DMS53 treated with DMSO at 0.1 percent for 48 hours (cell line): ENCODE measurements around the gene HLA-G.
"Not testable (repeated sequence)": the region's sequence is repeated elsewhere in the genome, so short reads cannot be mapped to it uniquely, and the experiment has no call there.

Source experiments
- DNase-seq: peaks from one replicate; lab custom pipeline; 2025; ENCODE audit not compliant: unreplicated experiment; lab: John Stamatoyannopoulos, UW

Gene HLA-G

GRCh38 chr6:29827579-29828470, at the start of gene HLA-G:
HLA-G (plus strand) TSS chr6:29827825; CDS start chr6:29827845, 20 bp downstream.
- no peak for DNase-seq

DNA sequence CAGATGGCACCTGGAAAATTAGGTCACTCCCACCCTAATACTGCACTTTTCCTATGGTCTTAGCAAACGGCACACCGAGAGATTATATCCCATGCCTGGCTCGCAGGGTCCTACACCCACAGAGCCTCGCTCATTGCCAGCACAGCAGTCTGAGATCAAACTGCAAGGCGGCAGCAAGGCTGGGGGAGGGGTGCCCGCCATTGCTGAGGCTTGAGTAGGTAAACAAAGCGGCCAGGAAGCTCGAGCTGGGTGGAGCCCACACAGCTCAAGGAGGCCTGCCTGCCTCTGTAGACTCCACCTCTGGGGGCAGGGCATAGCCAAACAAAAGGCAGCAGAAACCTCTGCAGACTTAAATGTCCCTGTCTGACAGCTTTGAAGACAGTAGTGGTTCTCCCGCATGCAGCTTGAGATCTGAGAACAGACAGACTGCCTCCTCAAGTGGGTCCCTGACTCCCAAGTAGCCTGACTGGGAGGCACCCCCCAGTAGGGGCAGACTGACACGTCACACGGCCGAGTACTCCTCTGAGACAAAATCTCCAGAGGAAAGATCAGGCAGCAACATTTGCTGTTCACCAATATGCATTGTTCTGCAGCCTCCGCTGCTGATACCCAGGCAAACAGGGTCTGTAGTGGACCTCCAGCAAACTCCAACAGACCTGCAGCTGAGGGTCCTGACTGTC, 47.5 kb upstream of the HLA-G start:
- DNase-seq, result not testable (repeated sequence)

GRCh38 chr6:29789176-29789575, 38.4 kb upstream of the HLA-G start:
- DNase-seq, result no peak

DNA sequence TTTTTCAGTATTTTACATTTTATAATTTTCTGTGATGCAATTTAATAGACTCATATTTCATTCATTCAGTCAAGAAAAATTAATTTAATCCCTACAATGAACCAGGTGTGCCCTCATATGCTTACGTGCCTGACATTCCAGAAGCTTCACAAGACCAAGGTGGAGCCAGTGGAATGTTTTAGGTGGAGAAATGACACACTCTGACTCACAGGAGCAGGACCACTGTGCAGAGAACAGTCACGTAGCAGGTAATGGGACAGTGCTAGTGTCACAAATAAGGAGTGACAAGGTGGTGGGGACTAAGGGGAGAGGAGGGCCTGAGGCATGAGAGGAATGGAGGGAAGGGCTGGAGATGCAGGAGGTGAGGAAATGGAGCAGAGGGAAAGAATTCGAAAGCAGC, 37.0 kb upstream of the HLA-G start:
- DNase-seq, result no peak

DNA sequence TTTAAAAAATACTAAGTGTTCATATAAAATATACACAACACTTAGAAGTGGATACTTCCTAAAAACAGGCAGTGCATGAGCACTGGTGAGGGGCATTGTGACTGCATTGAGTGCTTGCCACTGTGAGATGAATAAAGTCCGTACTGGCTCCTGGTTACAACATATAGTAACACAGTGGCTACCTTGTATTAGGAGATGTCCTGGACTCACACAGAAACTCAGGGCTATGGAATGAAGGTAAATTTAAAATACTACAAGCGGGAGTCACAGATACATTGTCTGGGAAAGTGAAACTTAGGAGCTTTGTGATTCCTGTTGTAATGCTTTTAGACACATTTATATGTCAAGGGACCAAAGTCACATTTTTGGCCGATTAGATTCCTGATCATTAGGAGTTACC, 36.5 kb upstream of the HLA-G start:
- DNase-seq, result no peak

DNA sequence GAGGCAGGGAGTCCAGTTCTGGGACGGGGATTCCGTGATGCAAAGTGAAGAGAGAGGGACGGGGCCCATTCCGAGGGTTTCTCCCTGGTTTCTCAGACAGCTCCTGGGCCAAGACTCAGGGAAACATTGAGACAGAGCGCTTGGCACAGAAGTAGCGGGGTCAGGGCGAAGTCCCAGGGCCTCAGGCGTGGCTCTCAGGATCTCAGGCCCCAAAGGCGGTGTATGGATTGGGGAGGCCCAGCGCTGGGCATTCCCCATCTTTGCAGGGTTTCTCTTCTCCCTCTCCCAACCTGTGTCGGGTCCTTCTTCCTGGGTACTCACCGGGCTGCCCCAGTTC, 35.9 kb upstream of the HLA-G start:
- no peak for DNase-seq

DNA sequence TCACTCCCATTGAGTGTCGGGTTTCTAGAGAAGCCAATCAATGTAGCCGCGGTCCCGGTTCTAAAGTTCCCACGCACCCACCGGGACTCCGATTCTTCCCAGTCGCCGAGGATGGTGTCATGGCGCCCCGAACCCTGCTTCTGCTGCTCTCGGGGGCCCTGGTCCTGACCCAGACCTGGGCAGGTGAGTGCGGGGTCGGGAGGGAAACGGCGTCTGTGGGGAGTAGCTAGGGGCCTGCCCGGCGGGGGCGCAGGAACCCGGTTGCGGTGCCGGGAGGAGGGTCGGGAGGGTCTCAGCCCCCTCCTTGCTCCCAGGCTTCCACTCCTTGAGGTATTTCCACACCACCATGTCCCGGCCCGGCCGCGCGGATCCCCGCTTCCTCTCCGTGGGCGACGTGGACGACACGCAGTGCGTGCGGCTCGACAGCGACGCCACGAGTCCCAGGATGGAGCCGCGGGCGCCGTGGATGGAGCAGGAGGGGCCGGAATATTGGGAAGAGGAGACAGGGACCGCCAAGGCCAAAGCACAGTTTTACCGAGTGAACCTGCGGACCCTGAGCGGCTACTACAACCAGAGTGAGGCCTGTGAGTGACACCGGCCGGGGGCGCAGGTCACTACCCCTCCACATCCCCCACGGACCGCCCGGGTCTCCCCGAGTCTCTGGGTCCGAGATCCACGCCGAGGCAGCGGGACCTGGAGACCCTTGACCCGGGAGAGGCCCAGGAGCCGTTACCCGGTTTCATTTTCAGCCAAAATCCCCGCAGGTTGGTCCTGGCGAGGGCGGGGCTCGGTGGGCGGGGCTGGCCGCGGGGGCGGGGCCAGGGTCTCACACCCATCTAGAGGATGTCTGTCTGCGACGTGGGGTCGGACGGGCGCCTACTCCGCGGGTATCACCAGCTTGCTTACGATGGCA, 35.2 kb upstream of the HLA-G start:
- DNase-seq, result no peak

DNA sequence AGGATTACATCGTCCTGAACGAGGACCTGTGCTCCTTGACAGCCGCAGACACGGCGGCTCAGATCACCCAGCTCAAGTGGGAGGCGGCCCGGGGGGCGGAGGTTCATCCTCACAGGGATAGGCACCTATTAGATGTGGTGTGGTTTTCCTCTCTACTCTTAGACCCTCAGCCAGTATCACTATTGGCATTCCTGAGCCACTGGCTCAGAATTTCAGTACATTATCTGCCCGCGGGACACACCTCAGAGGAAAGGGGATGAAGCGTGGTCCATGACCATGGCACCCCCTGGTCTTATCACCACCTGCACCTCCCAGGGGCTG, 34.6 kb upstream of the HLA-G start:
- DNase-seq, result no peak

GRCh38 chr6:29793796-29794195, 33.8 kb upstream of the HLA-G start:
- DNase-seq, result no peak

DNA sequence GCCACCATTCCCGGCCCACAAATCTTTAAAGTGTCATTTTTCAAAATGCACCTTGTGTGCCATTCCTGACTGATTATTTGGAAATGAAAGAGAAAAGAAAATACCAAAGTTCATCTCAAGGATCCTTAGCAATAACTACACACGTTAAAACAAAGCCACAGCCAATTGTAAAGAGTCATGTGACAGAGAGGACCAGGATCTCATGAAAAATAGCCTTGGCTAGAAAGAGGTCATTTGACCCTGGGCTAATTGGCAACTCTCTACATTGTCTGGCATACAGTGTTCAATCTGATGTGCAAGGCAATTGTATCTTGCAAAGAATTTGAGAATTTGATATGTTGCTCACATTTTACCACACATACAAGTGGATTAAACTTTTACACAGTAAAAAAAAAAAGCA, 31.6 kb upstream of the HLA-G start:
- no peak for DNase-seq

GRCh38 chr6:29797135-29797534, 30.5 kb upstream of the HLA-G start:
- DNase-seq, result no peak

- no peak for DNase-seq
Observed at GRCh38 chr6:29797966-29798365, 29.7 kb upstream of the HLA-G start.

GRCh38 chr6:29800254-29800653, 27.4 kb upstream of the HLA-G start:
- no peak for DNase-seq

DNA sequence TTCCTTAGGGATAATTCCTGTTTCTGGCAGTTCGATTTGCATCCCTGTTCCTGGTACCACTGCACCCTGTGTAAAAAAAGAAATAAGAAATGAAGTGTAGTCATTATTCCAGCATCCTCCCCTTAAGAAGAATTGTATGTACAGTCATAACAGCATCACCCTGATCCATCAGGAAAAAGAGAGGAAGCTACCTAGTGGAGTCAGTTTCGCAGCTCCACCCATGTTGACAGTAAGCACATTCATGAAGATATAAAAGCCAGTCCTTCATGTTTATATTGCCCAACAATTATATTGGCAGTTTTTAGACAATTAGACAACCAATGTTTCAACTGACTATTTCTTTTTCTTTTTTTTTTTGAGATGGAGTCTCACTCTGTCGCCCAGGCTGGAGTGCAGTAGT, 21.2 kb upstream of the HLA-G start:
- no peak for DNase-seq

DNA sequence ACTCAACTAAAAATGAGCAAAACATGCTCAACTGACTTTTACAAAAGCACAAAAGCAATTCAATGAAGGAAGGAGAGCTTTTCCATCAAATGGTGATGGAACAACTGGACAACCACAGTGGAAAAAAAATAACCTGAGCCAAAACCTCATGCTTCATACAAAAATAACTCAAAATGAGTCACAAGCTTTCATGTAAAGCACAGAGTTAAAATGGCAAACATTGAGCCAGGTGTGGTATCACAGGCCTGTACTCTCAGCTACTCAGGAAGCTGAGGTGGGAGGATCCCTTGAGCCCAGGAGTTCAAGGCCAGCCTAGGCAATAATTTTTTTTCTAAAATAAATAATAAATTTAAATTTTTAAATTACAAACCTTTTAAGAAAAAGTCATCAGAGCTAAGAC, 18.4 kb upstream of the HLA-G start:
- no peak for DNase-seq

- DNase-seq, result no peak
Observed at GRCh38 chr6:29810371-29810770, 17.3 kb upstream of the HLA-G start.

DNA sequence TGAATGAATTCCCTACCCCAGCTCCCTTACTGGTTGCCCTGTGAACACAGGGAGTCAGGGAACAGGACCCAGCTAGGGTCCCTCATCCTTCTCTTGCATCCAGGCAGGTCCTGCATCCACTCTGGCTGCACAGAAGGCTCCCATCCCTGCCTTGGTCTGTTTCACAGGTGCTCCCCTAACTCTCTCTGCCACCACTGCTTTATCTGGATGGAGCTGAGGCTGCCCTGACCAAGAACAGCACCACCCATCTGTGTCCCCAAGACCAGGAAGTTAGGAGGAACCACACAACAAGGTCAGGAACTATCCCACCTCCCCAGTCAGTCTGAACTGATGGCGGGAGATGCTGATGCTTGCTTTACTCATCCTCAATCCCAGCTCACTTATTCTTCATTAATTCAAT, 16.2 kb upstream of the HLA-G start:
- no peak for DNase-seq

DNA sequence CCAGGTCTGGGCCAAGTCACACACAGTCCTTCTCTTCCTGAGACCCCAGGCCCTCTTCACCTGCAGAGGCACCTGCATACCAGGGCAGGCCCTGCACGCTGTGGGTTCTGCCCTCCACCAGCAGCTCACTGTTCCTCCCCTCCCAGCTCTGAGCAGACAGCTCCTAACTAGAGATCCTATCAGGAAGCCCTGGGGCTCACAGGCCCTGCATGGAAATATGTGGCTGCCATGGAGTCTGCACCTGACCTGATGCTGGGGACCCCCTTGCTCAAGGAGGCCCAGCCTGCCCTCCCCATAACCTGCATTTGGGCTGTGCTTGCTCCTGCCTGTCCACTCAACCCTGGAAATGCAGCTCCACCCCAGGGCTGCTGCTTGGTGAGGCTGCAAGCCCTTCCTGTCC, 14.6 kb upstream of the HLA-G start:
- DNase-seq, result no peak

- peak; percentile 76 for DNase-seq
Observed at GRCh38 chr6:29813809-29814208, 13.8 kb upstream of the HLA-G start.

DNA sequence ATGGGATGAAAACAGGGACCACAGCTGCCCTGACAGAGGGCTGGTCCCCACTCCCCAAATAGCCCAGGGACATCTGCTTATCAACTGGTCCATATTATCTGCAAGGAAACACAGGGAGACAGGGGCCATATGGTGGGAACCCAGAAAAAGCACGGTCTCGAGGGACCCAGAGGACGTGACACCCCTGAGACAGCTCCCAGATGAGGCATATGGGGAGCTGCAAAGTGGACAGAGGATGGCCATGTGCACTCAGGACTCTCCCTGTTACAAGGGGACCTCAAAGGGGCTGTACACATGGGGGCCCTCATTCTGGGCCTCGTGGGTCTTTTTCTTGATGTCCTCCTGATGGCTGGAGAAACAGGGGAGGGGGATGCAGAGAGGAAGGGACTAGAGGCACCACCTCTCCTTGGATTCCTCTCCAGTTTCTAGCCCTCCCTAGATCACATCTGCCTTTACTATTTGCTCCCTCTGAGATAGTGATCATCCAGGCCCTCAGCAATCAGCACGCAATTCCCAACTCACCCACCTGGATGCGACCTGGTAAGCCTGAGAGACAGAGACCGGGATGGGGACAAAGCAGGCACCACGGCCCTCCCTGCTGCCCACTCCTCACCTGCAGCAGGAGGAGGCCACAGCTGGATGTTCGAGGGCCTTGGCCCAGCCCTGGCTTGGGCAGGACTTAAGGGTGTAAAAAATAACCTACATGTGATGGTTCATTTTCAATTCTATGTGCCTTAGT, 13.1 kb upstream of the HLA-G start:
- no peak for DNase-seq

DNA sequence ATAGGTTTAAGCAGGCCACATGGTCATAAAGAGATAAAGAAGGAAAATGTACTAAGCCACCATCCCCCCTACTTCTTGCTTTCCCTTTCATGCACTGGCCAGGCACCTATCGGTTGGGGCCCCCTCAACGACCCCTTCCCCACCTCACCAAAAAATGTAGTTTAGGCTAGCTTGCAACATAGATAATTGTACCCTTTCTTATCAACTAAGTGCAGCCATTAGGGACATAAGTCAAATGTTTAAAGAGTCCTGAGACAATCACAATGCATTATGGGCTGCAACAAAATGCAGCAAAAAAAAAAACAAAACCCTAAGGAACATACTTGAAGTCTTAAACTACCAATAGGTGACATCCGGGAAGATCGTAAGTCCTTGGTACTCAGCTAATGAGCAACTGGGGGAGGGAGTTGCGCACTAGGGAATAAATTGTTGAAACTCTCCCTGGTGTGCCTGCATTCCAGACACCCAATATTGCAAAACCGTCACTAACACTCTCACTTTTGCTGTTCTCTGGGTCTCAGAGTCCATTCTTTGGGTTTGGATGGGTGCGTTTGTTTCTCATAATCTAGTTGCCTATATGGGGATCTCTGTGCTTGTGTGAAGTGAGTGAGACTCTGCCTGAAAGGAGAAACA, 12.4 kb upstream of the HLA-G start:
- no peak for DNase-seq
